ENCODE data around the gene DST.

The DST gene

GRCh38 chr6:56475736-56476457 lies 166.8 kb downstream of the DST start:
- no peak overlapping the region for H3K4me3 ChIP-seq (replicated peaks; ENCODE audit: insufficient read depth, low read length)
- no peak for DNase-seq (ENCODE audit: low read depth in 1 of 2, low spot score in 1 of 2)
- H3K27ac ChIP-seq (replicated peaks) = no peak overlapping the region
- TF ChIP-seq, protein P1, sequence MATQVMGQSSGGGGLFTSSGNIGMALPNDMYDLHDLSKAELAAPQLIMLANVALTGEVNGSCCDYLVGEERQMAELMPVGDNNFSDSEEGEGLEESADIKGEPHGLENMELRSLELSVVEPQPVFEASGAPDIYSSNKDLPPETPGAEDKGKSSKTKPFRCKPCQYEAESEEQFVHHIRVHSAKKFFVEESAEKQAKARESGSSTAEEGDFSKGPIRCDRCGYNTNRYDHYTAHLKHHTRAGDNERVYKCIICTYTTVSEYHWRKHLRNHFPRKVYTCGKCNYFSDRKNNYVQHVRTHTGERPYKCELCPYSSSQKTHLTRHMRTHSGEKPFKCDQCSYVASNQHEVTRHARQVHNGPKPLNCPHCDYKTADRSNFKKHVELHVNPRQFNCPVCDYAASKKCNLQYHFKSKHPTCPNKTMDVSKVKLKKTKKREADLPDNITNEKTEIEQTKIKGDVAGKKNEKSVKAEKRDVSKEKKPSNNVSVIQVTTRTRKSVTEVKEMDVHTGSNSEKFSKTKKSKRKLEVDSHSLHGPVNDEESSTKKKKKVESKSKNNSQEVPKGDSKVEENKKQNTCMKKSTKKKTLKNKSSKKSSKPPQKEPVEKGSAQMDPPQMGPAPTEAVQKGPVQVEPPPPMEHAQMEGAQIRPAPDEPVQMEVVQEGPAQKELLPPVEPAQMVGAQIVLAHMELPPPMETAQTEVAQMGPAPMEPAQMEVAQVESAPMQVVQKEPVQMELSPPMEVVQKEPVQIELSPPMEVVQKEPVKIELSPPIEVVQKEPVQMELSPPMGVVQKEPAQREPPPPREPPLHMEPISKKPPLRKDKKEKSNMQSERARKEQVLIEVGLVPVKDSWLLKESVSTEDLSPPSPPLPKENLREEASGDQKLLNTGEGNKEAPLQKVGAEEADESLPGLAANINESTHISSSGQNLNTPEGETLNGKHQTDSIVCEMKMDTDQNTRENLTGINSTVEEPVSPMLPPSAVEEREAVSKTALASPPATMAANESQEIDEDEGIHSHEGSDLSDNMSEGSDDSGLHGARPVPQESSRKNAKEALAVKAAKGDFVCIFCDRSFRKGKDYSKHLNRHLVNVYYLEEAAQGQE (IDR thresholded peaks at IDR 0.05; ENCODE audit: insufficient replicate concordance, low read depth) = no peak
- TF ChIP-seq POLR2AphosphoS5 (IDR thresholded peaks at IDR 0.05; ENCODE audit: low read depth) (no peak), SPI1 (IDR thresholded peaks at IDR 0.05; ENCODE audit: borderline replicate concordance, low read depth) (no peak), GABPA (IDR thresholded peaks at IDR 0.05; ENCODE audit: low read depth) (no peak), CTCF (IDR thresholded peaks at IDR 0.05; ENCODE audit: insufficient read depth, low read length) (no peak)
- no peaks in the 10 kb centered on the region for H3K27me3 ChIP-seq (ENCODE audit: insufficient read depth, poor library complexity, severe bottlenecking)

DNA sequence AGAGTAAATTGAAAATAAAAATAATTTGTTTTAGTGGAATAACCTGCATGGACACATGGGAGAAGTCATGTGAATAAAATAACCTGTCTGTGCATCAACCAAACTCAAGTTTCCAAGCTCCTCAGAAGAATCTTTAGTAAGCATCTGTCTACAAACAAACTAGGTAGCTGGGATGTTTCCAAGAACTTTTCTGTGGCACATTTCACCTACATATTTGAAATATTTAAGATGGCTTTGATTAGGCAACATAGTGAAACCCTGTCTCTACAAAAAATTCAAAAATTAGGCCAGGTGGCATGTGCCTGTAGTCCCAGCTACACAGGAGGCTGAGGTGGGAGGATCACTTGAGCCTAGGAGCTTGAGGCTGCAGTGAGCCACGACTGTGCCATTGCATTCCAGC lies 168.2 kb downstream of the DST start:
- DNase-seq (ENCODE audit: low read depth in 1 of 2, low spot score in 1 of 2) = no peak
- no peaks in the 10 kb centered on the region for H3K27me3 ChIP-seq (ENCODE audit: insufficient read depth, poor library complexity, severe bottlenecking)
- no peak overlapping the region for H3K4me3 ChIP-seq (replicated peaks; ENCODE audit: insufficient read depth, low read length)
- TF ChIP-seq CTCF (IDR thresholded peaks at IDR 0.05; ENCODE audit: insufficient read depth, low read length) (no peak), SPI1 (IDR thresholded peaks at IDR 0.05; ENCODE audit: borderline replicate concordance, low read depth) (no peak), GABPA (IDR thresholded peaks at IDR 0.05; ENCODE audit: low read depth) (no peak), POLR2AphosphoS5 (IDR thresholded peaks at IDR 0.05; ENCODE audit: low read depth) (no peak)
- TF ChIP-seq, protein P1 (IDR thresholded peaks at IDR 0.05; ENCODE audit: insufficient replicate concordance, low read depth) = no peak
- no peak overlapping the region for H3K27ac ChIP-seq (replicated peaks)

DNA sequence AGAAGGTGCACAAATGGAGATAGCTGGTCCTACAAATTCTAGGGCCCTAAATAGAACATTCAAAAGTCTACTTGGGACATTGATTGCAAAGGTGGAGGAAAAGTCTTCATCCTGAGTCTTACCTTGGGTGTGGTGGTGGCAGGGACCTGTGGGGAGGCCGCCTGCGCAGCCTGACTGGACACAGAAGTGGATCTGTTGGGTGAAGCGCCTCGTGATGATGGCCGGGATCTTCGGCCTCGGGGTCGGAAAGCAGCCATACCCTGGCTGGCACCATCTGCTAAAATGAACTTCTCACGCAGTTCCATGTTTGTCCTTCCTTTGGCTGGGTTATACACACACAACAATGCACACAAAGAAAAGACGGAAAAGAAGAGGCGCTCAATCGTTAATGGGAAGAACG lies 179.2 kb downstream of the DST start:
- H3K27me3 ChIP-seq (ENCODE audit: insufficient read depth, poor library complexity, severe bottlenecking) = no peaks in the 10 kb centered on the region
- TF ChIP-seq CTCF (IDR thresholded peaks at IDR 0.05; ENCODE audit: insufficient read depth, low read length) = no peak
- TF ChIP-seq, protein P1 (IDR thresholded peaks at IDR 0.05; ENCODE audit: insufficient replicate concordance, low read depth) = no peak
- no peak for TF ChIP-seq SPI1 (IDR thresholded peaks at IDR 0.05; ENCODE audit: borderline replicate concordance, low read depth)
- TF ChIP-seq POLR2AphosphoS5 (IDR thresholded peaks at IDR 0.05; ENCODE audit: low read depth) = no peak
- TF ChIP-seq GABPA (IDR thresholded peaks at IDR 0.05; ENCODE audit: low read depth) = no peak
- no peak overlapping the region for H3K4me3 ChIP-seq (replicated peaks; ENCODE audit: insufficient read depth, low read length)
- no peak for DNase-seq (ENCODE audit: low read depth in 1 of 2, low spot score in 1 of 2)
- H3K27ac ChIP-seq (replicated peaks) = no peak overlapping the region
